ENCODE measurements around the gene FGD2.
A peak's percentile ranks its signal among the peaks of the same experiment; 100 is the strongest.
"Not testable (repeated sequence)": the region's sequence is repeated elsewhere in the genome, so short reads cannot be mapped to it uniquely, and the experiment has no call there.

The FGD2 gene

GRCh38 chr6:37039958-37040357, 34.5 kb downstream of the FGD2 start:
- DNase-seq (ENCODE audit: low read depth) = no peak

GRCh38 chr6:37041521-37041920, 36.1 kb downstream of the FGD2 start:
- no peak for DNase-seq (ENCODE audit: low read depth)

GRCh38 chr6:37042150-37042549, 36.7 kb downstream of the FGD2 start:
- no peak for DNase-seq (ENCODE audit: low read depth)

- not testable (repeated sequence) for DNase-seq (ENCODE audit: low read depth)
These were observed 37.6 kb downstream of the FGD2 start for GRCh38 chr6:37043091-37043490.

GRCh38 chr6:37047346-37047688, 41.9 kb downstream of the FGD2 start:
- no peak for DNase-seq (ENCODE audit: low read depth)

- DNase-seq (ENCODE audit: low read depth) = no peak
These were observed 42.4 kb downstream of the FGD2 start for GRCh38 chr6:37047689-37048402.

GRCh38 chr6:37048403-37048850, 43.0 kb downstream of the FGD2 start:
- DNase-seq (ENCODE audit: low read depth) = no peak

- DNase-seq (ENCODE audit: low read depth) = peak; percentile 70
These were observed 43.6 kb downstream of the FGD2 start for GRCh38 chr6:37048851-37049757.

- DNase-seq (ENCODE audit: low read depth) = no peak
These were observed 44.2 kb downstream of the FGD2 start for GRCh38 chr6:37049758-37050044.

GRCh38 chr6:37050045-37050853, 44.8 kb downstream of the FGD2 start:
- peak; percentile 55 for DNase-seq (ENCODE audit: low read depth)

GRCh38 chr6:37050854-37051137, 45.3 kb downstream of the FGD2 start:
- no peak for DNase-seq (ENCODE audit: low read depth)

- DNase-seq (ENCODE audit: low read depth) = peak; percentile 79
These were observed 45.9 kb downstream of the FGD2 start for GRCh38 chr6:37051138-37052026.

- DNase-seq (ENCODE audit: low read depth) = no peak
These were observed 46.7 kb downstream of the FGD2 start for GRCh38 chr6:37052027-37052628.

- no peak for DNase-seq (ENCODE audit: low read depth)
These were observed 48.2 kb downstream of the FGD2 start for GRCh38 chr6:37053683-37054082.

- DNase-seq (ENCODE audit: low read depth) = no peak
These were observed 48.7 kb downstream of the FGD2 start for GRCh38 chr6:37054171-37054570.

GRCh38 chr6:37054580-37054979, 49.1 kb downstream of the FGD2 start:
- no peak for DNase-seq (ENCODE audit: low read depth)

GRCh38 chr6:37056112-37056403, 50.6 kb downstream of the FGD2 start:
- DNase-seq (ENCODE audit: low read depth) = no peak

- no peak for DNase-seq (ENCODE audit: low read depth)
These were observed 51.1 kb downstream of the FGD2 start for GRCh38 chr6:37056439-37057127.

GRCh38 chr6:37057128-37057471, 51.6 kb downstream of the FGD2 start:
- DNase-seq (ENCODE audit: low read depth) = no peak

GRCh38 chr6:37057678-37058077, 52.2 kb downstream of the FGD2 start:
- DNase-seq (ENCODE audit: low read depth) = no peak

GRCh38 chr6:37058084-37058586, 52.7 kb downstream of the FGD2 start:
- no peak for DNase-seq (ENCODE audit: low read depth)
